ENCODE data around the gene CDH4. TPM values are rescaled to one million over a fixed set of nuclear protein-coding genes. Genes with fewer than 3 reads are reported as not detected.

Gene CDH4
- total and polyA plus RNA-seq, 2 of the 8 experiments (the other 6 are each of a cell fraction or from before 2014, with no cell fraction given), result 4.3 to 7.9 TPM

DNA sequence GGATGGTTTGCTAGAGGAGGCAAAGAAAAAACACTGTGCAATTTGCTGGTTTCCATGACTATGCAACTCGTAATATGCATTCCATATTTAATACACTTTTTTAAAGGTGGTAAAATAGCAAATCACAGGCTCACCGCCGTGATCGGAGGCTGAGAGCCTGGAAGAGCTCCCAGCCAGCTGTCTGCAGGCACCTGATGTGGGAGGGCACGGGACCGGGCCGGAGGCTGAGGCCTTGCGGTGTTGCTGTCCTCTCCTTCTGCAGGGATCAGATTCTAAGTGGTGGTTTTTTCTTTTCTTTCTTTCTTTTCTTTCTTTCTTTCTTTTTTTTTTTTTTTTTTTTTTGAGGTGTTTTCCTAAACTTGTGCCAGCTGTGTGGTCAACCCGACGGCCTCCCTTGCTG, 282.3 kb downstream of the CDH4 start:
- 97% methylated on average over 8 of the region's 10 CpGs; no CpG with 5 or more reads in 1 of the 2 experiments for WGBS, 2 experiments (ENCODE audit: extremely low coverage in 1 of 2, insufficient coverage in 1 of 2, insufficient read length in 1 of 2, insufficient replicate concordance in 2 of 2, low coverage in 1 of 2, low lambda C conversion rate in 2 of 2, missing lambda C conversion rate in 1 of 2)
- Histone ChIP-seq H2BK12ac (ENCODE audit: low read depth, low read length) (no peak overlapping the region), H2BK15ac (ENCODE audit: low read length) (no peak overlapping the region), H3K9me3 (ENCODE audit: insufficient read depth in 2 of 2, low read depth in 1 of 2, low read length in 1 of 2) (no peaks in the 10 kb centered on the region), H3K23ac (ENCODE audit: insufficient read length) (no peak overlapping the region), H2BK120ac (replicated peaks; ENCODE audit: low read depth, low read length) (no peak overlapping the region), H2BK20ac (ENCODE audit: low read length) (no peak overlapping the region), H2BK5ac (ENCODE audit: low read depth, low read length) (no peak overlapping the region), H3K27ac (ENCODE audit: low read depth, low read length) (no peak overlapping the region), H3K36me3 (ENCODE audit: control insufficient read depth in 2 of 4, insufficient read depth in 4 of 4, low read length in 3 of 4) (no peaks in the 10 kb centered on the region), H4K8ac (ENCODE audit: extremely low read depth, insufficient read depth, low read length) (no peak overlapping the region), H3K4ac (replicated peaks; ENCODE audit: insufficient read length, low read depth, low read length) (no peak overlapping the region), H2AK5ac (ENCODE audit: low read depth, low read length) (no peak overlapping the region), H4K20me1 (replicated peaks in 1 of 2; ENCODE audit: control insufficient read depth in 1 of 2, insufficient read depth in 2 of 2, low read length in 2 of 2) (no peaks in the 10 kb centered on the region), H4K5ac (ENCODE audit: insufficient read length, low read depth, low read length) (no peak overlapping the region), H3K23me2 (ENCODE audit: low read depth, low read length) (0 out of 2 replicates have a peak, but pooled peaks cover 2% of the 10 kb centered on the region), H3K18ac (ENCODE audit: extremely low read depth, low read length) (no peak overlapping the region), H3K79me1 (ENCODE audit: low read depth, low read length) (no peaks in the 10 kb centered on the region), H3K27me3 (replicated peaks in 1 of 4; ENCODE audit: control insufficient read depth in 3 of 4, extremely low read depth in 1 of 4, insufficient read depth in 3 of 4, low read length in 3 of 4) (no peaks in the 10 kb centered on the region; a peak in 2 of 7 replicates), H4K91ac (replicated peaks; ENCODE audit: insufficient read length, low read length) (no peak overlapping the region), H3K4me3 (ENCODE audit: extremely low read depth in 1 of 4, insufficient read depth in 2 of 4, low read depth in 3 of 4, low read length in 4 of 4) (no peak overlapping the region), H3K56ac (replicated peaks; ENCODE audit: insufficient read length, low read depth, low read length) (no peak overlapping the region), H3K4me1 (replicated peaks in 1 of 4; ENCODE audit: control insufficient read depth in 3 of 4, insufficient read depth in 4 of 4, low read length in 3 of 4) (no peaks in the 10 kb centered on the region; a peak in 1 of 7 replicates), H2AFZ (ENCODE audit: low read length) (no peak overlapping the region), H3K14ac (ENCODE audit: insufficient read length) (no peak overlapping the region), H3K4me2 (ENCODE audit: insufficient read depth in 1 of 2, low read depth in 2 of 2, low read length in 2 of 2) (no peak overlapping the region), H3K79me2 (ENCODE audit: control insufficient read depth in 1 of 2, insufficient read depth in 2 of 2, low read length in 2 of 2) (no peaks in the 10 kb centered on the region), H3K9ac (replicated peaks in 1 of 4; ENCODE audit: extremely low read depth in 1 of 4, low read depth in 3 of 4, low read length in 3 of 4) (no peak overlapping the region)
- ChIA-PET POLR2A (ENCODE audit: partially characterized antibody) (no interaction called here), CTCF (ENCODE audit: partially characterized antibody) (interaction anchor here (1.4 kb wide), 1 partner anchor 10 kb away, joined by 3 read pairs; no protein-coding TSS in a partner anchor)
- DNase-seq (ENCODE audit: low read depth in 1 of 2, low spot score in 2 of 2) (no peak), FAIRE-seq (no peak)
- TF ChIP-seq POLR2AphosphoS5 (IDR thresholded peaks at IDR 0.05; ENCODE audit: low read depth, low read length) (no peak), RFX5 (IDR thresholded peaks at IDR 0.05; ENCODE audit: borderline replicate concordance, low read depth, low read length) (no peak), TAF7 (optimal IDR thresholded peaks at IDR 0.05; ENCODE audit: borderline replicate concordance, low read depth, low read length) (no peak), KDM5A (IDR thresholded peaks at IDR 0.05; ENCODE audit: low read length) (no peak), EZH2 (IDR thresholded peaks at IDR 0.05; ENCODE audit: low read depth, low read length, severe bottlenecking) (no peak), E2F6 (IDR thresholded peaks at IDR 0.05) (no peak), SP1 (IDR thresholded peaks at IDR 0.05; ENCODE audit: low read depth, low read length) (no peak), CREB1 (IDR thresholded peaks at IDR 0.05) (no peak), RAD21 (IDR thresholded peaks at IDR 0.05 in 1 of 2, conservative IDR thresholded peaks at IDR 0.05 in 1 of 2; ENCODE audit: low read depth in 2 of 2, low read length in 2 of 2) (no peak), CHD2 (IDR thresholded peaks at IDR 0.05; ENCODE audit: low read length) (no peak), CTCF (IDR thresholded peaks at IDR 0.05; ENCODE audit: control extremely low read depth in 1 of 3, insufficient read depth in 1 of 3, low read depth in 1 of 3, low read length in 3 of 3) (no peak)

All from H1 (cell line).